ENCODE data around the gene HMGN4.
A peak's percentile ranks its signal among the peaks of the same experiment; 100 is the strongest.

DNA sequence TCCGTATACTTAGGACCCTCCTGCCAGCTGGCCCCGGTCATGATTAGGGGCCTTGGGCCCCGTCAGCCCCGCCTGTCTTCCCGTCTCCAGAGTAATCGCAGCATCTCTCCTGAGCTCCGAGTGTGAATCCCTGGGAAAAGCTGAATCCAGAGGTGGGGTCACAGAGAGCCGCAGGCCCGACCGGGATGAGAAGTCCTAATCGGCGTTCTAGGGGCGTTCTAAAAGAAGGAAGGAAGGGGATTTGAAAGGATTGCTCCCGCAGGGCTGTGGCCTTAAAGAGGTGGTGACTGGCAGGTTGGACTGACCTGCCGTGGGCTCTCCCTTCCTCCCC is 371 bp downstream of the HMGN4 start:
- TF ChIP-seq, protein P1, sequence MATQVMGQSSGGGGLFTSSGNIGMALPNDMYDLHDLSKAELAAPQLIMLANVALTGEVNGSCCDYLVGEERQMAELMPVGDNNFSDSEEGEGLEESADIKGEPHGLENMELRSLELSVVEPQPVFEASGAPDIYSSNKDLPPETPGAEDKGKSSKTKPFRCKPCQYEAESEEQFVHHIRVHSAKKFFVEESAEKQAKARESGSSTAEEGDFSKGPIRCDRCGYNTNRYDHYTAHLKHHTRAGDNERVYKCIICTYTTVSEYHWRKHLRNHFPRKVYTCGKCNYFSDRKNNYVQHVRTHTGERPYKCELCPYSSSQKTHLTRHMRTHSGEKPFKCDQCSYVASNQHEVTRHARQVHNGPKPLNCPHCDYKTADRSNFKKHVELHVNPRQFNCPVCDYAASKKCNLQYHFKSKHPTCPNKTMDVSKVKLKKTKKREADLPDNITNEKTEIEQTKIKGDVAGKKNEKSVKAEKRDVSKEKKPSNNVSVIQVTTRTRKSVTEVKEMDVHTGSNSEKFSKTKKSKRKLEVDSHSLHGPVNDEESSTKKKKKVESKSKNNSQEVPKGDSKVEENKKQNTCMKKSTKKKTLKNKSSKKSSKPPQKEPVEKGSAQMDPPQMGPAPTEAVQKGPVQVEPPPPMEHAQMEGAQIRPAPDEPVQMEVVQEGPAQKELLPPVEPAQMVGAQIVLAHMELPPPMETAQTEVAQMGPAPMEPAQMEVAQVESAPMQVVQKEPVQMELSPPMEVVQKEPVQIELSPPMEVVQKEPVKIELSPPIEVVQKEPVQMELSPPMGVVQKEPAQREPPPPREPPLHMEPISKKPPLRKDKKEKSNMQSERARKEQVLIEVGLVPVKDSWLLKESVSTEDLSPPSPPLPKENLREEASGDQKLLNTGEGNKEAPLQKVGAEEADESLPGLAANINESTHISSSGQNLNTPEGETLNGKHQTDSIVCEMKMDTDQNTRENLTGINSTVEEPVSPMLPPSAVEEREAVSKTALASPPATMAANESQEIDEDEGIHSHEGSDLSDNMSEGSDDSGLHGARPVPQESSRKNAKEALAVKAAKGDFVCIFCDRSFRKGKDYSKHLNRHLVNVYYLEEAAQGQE (IDR thresholded peaks at IDR 0.05; ENCODE audit: borderline replicate concordance): peak; percentile 52
- TF ChIP-seq, protein P2, sequence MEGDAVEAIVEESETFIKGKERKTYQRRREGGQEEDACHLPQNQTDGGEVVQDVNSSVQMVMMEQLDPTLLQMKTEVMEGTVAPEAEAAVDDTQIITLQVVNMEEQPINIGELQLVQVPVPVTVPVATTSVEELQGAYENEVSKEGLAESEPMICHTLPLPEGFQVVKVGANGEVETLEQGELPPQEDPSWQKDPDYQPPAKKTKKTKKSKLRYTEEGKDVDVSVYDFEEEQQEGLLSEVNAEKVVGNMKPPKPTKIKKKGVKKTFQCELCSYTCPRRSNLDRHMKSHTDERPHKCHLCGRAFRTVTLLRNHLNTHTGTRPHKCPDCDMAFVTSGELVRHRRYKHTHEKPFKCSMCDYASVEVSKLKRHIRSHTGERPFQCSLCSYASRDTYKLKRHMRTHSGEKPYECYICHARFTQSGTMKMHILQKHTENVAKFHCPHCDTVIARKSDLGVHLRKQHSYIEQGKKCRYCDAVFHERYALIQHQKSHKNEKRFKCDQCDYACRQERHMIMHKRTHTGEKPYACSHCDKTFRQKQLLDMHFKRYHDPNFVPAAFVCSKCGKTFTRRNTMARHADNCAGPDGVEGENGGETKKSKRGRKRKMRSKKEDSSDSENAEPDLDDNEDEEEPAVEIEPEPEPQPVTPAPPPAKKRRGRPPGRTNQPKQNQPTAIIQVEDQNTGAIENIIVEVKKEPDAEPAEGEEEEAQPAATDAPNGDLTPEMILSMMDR (IDR thresholded peaks at IDR 0.05; ENCODE audit: poor library complexity, severe bottlenecking): no peak

Data from neural cell (in vitro differentiated cells).